ENCODE data around the gene ARCN1.

DNA sequence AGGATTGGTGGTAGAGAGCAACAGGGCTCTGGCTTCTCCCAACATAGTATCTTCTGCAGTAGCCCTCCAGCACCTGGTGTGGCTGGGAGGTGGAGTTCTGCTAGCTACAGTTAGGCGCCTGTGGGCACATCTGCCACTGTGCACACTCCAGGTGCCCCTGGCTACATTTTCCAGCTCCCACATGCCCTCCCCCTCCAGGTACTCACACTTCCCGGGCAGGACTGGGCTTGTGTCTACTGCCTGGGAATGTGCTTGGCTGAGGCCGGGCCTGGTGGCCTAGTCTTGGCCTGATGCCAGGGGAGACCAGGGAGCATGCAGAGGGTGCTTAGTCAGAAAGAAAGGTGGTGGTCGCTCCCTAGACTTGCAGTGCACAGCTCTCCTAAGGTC lies 51.1 kb downstream of the ARCN1 start:
- TF ChIP-seq, protein P1, sequence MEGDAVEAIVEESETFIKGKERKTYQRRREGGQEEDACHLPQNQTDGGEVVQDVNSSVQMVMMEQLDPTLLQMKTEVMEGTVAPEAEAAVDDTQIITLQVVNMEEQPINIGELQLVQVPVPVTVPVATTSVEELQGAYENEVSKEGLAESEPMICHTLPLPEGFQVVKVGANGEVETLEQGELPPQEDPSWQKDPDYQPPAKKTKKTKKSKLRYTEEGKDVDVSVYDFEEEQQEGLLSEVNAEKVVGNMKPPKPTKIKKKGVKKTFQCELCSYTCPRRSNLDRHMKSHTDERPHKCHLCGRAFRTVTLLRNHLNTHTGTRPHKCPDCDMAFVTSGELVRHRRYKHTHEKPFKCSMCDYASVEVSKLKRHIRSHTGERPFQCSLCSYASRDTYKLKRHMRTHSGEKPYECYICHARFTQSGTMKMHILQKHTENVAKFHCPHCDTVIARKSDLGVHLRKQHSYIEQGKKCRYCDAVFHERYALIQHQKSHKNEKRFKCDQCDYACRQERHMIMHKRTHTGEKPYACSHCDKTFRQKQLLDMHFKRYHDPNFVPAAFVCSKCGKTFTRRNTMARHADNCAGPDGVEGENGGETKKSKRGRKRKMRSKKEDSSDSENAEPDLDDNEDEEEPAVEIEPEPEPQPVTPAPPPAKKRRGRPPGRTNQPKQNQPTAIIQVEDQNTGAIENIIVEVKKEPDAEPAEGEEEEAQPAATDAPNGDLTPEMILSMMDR (IDR thresholded peaks at IDR 0.05) = no peak
- TF ChIP-seq POLR2A (IDR thresholded peaks at IDR 0.05) = no peak
